Suprapubic skin (tissue), 4 donors: ENCODE results near the gene COL5A1. TPM values are rescaled to one million over a fixed set of nuclear protein-coding genes. Genes with fewer than 3 reads are reported as not detected.

Experiments used
- DNase-seq, 2 donors: peaks; one replicate each; pipeline ENCODE4 v3.0.0-alpha.2; 2019; ENCODE audit warnings: low spot score in 2 of 2
- H3K27ac ChIP-seq: fragments of 200-600 bp; sonication (generic); one replicate; pipeline ENCODE4 v1.5.1; 2019
- H3K27me3 ChIP-seq: fragments of 200-600 bp; sonication (generic); one replicate; pipeline ENCODE4 v1.5.1; 2019
- H3K36me3 ChIP-seq: fragments of 200-600 bp; sonication (generic); one replicate; pipeline ENCODE4 v1.5.1; 2019
- H3K4me1 ChIP-seq: fragments of 200-600 bp; sonication (generic); one replicate; pipeline ENCODE4 v1.5.1; 2019
- H3K4me3 ChIP-seq: fragments of 200-600 bp; sonication (generic); one replicate; pipeline ENCODE4 v1.5.1; 2019; ENCODE audit warnings: mild to moderate bottlenecking
- H3K9me3 ChIP-seq: fragments of 200-600 bp; sonication (generic); one replicate; pipeline ENCODE4 v1.5.1; 2019
- EP300 ChIP-seq: sonication (generic); formaldehyde crosslinking; IDR thresholded peaks from one replicate; pipeline ENCODE4 v1.6.1; 2017; ENCODE audit warnings: antibody characterized with exemption
- POLR2A ChIP-seq, 2 donors: fragments of 450-650 bp; IDR thresholded peaks; one replicate each; pipeline ENCODE4 v1.6.1; 2017; ENCODE audit warnings: antibody characterized with exemption in 2 of 2, mild to moderate bottlenecking in 2 of 2, moderate library complexity in 2 of 2
- POLR2AphosphoS5 ChIP-seq, 3 donors: sonication (generic); formaldehyde crosslinking; IDR thresholded peaks; one replicate each; pipeline ENCODE4 v1.6.1; 2017; ENCODE audit warnings: antibody characterized with exemption in 3 of 3
- WGBS: methylation state at CpG from one replicate; pipeline ENCODE4 v1.1.5; 2018; 5-methylcytosine and 5-hydroxymethylcytosine counted together
- total RNA-seq, 4 donors: library from RNA; depleted of rRNA; stranded (reverse); fragments of >200 nt; gene quantifications; one replicate each; pipeline ENCODE4 v1.1.0, GENCODE V29; 2016
- TF ChIP-seq, protein P1 (sequence below), 2 donors: fragments of 200-600 bp in 1 of 2; fragments of 450-650 bp in 1 of 2; sonication (generic) in 1 of 2; IDR thresholded peaks; one replicate each; pipeline ENCODE4 v1.5.1; 2016 to 2019; ENCODE audit warnings: antibody characterized with exemption in 2 of 2, mild to moderate bottlenecking in 1 of 2, moderate library complexity in 1 of 2

Gene COL5A1
- total RNA-seq, 4 donors from 2014 or later, result 8.6 to 16.5 (median 15.4) TPM

DNA sequence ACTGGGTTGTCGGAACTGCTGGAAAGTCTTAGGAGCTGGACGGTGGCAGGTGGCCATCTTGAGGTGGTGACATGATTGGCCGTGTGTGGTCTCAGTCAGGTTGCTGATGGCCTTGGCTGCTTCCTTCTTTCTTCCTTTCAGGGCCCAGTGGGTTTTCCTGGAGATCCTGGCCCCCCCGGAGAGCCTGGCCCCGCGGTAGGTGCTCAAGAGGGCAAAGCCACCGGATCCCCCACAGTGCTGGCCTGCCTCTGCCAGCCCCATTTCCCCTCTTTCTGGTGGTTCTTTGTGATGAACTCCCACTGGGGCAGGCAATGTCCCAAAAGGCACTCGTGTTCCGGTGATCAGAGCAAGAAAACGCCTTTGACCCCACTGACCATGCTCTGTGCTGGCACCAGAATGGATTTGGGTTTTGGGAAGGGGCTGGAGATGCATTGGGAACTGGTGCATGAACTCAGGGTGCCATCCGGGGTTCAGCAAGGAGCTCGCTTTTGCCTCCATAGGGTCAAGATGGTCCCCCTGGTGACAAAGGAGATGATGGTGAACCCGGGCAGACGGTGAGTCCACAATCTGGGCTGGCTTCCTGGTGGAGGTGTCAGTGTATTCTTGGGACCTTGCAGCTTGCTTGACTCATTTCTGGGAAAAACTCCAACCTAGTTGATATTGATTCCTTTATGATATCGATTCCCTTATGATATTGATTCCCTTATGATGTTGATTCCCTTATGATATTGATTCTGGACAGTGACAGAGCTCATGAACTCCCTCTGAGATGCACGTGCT is 174.0 kb downstream of the COL5A1 start:
- H3K27ac ChIP-seq, result no peak overlapping the region
- H3K4me3 ChIP-seq, result no peak overlapping the region
- no peaks in the 10 kb centered on the region for H3K9me3 ChIP-seq
- TF ChIP-seq, protein P1, sequence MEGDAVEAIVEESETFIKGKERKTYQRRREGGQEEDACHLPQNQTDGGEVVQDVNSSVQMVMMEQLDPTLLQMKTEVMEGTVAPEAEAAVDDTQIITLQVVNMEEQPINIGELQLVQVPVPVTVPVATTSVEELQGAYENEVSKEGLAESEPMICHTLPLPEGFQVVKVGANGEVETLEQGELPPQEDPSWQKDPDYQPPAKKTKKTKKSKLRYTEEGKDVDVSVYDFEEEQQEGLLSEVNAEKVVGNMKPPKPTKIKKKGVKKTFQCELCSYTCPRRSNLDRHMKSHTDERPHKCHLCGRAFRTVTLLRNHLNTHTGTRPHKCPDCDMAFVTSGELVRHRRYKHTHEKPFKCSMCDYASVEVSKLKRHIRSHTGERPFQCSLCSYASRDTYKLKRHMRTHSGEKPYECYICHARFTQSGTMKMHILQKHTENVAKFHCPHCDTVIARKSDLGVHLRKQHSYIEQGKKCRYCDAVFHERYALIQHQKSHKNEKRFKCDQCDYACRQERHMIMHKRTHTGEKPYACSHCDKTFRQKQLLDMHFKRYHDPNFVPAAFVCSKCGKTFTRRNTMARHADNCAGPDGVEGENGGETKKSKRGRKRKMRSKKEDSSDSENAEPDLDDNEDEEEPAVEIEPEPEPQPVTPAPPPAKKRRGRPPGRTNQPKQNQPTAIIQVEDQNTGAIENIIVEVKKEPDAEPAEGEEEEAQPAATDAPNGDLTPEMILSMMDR (IDR thresholded peaks at IDR 0.05), result no peak
- TF ChIP-seq EP300 (no peak), POLR2A (IDR thresholded peaks at IDR 0.05) (no peak), POLR2AphosphoS5 (IDR thresholded peaks at IDR 0.05) (no peak)
- peaks cover 8% of the 10 kb centered on the region for H3K4me1 ChIP-seq
- H3K27me3 ChIP-seq, result no peaks in the 10 kb centered on the region
- WGBS, result 90% methylated on average over 10 of the region's 16 CpGs
- peaks cover 54% of the 10 kb centered on the region for H3K36me3 ChIP-seq
- no peak for DNase-seq

DNA sequence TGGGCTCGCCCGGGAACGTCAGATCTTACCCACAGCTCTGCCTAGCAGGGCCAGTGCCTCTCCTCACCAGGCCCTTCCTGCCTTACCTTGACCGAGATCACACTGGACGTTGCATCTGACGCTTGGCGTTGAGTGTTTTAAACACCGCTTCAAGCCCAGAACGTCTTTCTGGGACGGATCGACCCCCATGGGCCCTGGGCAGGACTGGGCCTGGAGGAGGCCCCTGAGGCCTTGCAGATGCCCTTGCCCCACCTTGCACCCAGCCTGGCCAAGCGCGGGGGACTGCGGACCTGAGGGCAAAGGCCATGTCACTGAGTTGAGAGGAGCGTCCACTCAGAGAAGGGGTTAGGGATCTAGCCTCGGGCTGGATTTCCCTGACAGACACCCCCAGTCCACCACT is 174.7 kb downstream of the COL5A1 start:
- Histone ChIP-seq H3K27me3 (no peaks in the 10 kb centered on the region), H3K4me1 (peaks cover 6% of the 10 kb centered on the region), H3K36me3 (peaks cover 56% of the 10 kb centered on the region), H3K27ac (no peak overlapping the region), H3K9me3 (no peaks in the 10 kb centered on the region), H3K4me3 (no peak overlapping the region)
- WGBS, result 94% methylated on average over 8 of the region's 16 CpGs
- no peak for TF ChIP-seq EP300
- no peak for TF ChIP-seq POLR2AphosphoS5 (IDR thresholded peaks at IDR 0.05)
- no peak for TF ChIP-seq POLR2A (IDR thresholded peaks at IDR 0.05)
- TF ChIP-seq, protein P1 (IDR thresholded peaks at IDR 0.05), result no peak
- no peak for DNase-seq

DNA sequence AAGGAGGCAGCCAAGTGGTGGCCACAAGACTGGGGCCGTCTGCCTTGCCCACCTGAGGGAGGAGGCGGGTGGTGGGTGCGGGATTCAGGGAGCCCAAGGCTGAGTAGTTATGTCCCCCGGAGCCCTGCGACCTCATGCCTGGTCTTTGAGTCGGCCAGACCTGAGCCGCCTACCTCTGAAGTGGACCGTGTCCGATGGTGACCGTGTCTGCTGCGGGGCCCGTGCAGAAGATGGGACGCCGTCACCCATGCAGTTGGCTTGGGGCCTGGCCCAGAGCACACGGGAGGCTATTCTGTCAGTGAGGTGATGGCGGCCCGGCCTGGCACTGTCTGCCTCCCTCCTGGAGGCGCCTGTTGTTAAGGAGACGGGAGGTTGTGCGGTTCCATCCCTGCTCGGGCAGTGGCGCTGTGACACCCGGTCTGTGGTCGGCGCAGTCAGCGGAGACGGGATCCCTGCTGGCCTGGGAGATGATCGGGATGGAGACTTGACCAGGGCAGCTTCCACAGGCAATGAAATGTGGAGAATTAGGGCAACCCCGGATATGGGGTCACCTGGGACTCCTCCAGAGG is 176.5 kb downstream of the COL5A1 start:
- Histone ChIP-seq H3K27ac (no peak overlapping the region), H3K4me1 (peaks cover 2% of the 10 kb centered on the region)
- 93% methylated on average over 23 of the region's 29 CpGs for WGBS

DNA sequence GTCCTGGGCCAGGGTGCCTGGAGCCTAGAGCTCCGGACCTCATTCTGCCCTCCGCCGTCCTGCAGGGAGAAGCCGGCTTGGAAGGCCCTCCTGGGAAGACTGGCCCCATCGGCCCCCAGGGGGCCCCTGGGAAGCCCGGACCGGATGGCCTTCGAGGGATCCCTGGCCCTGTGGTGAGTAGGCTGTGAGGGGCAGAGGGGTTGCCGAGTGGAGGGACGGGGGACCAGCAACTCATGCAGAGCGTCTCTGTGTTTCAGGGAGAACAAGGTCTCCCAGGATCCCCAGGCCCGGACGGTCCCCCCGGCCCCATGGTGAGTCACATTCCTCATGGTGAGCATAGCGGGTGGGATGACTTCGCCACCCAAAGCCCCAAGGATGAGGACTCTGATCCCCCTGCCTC is 177.0 kb downstream of the COL5A1 start:
- no CpG with 5 or more reads among the region's 16 CpGs for WGBS
- no peak for TF ChIP-seq EP300
- TF ChIP-seq POLR2AphosphoS5 (IDR thresholded peaks at IDR 0.05), result no peak
- no peak for TF ChIP-seq POLR2A (IDR thresholded peaks at IDR 0.05)
- TF ChIP-seq, protein P1 (IDR thresholded peaks at IDR 0.05), result no peak
- Histone ChIP-seq H3K9me3 (no peaks in the 10 kb centered on the region), H3K27me3 (no peaks in the 10 kb centered on the region), H3K4me1 (peaks cover 2% of the 10 kb centered on the region), H3K27ac (no peak overlapping the region), H3K4me3 (no peak overlapping the region), H3K36me3 (peaks cover 66% of the 10 kb centered on the region)
- DNase-seq, result no peak

More for the DNA sequence above, 176.5 kb downstream of the COL5A1 start:
- no peaks in the 10 kb centered on the region for H3K9me3 ChIP-seq
- no peak for TF ChIP-seq POLR2A (IDR thresholded peaks at IDR 0.05)
- no peak for TF ChIP-seq POLR2AphosphoS5 (IDR thresholded peaks at IDR 0.05)
- TF ChIP-seq, protein P1 (IDR thresholded peaks at IDR 0.05), result no peak
- no peak for TF ChIP-seq EP300
- peaks cover 66% of the 10 kb centered on the region for H3K36me3 ChIP-seq
- DNase-seq, result no peak
- H3K27me3 ChIP-seq, result no peaks in the 10 kb centered on the region
- H3K4me3 ChIP-seq, result no peak overlapping the region

DNA sequence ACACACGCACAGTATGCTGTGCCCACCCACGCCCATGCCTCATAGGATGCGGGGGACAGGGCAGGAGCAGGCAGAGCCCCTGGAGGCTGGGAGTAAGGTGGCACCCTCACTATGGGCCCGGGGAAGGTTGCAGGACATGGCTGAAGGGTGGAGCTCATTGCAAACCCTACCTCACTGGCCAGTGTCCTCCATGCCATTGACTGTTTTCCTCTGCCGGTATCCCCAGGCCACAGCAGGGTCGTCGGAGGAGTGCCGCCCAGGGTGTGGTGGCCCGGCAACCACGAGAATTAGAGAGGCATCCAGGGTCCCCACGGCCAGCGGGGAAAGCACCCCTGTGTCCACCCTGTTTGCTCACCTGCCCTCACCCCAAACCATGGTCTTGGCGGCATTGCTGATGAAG is 179.3 kb downstream of the COL5A1 start:
- Histone ChIP-seq H3K9me3 (no peaks in the 10 kb centered on the region), H3K4me1 (no peaks in the 10 kb centered on the region), H3K36me3 (peaks cover 72% of the 10 kb centered on the region), H3K27me3 (no peaks in the 10 kb centered on the region), H3K4me3 (no peak overlapping the region), H3K27ac (no peak overlapping the region)
- no peak for DNase-seq
- TF ChIP-seq POLR2AphosphoS5 (IDR thresholded peaks at IDR 0.05), result no peak
- no peak for TF ChIP-seq EP300
- no peak for TF ChIP-seq POLR2A (IDR thresholded peaks at IDR 0.05)
- TF ChIP-seq, protein P1 (IDR thresholded peaks at IDR 0.05), result no peak
- 94% methylated on average over 8 of the region's 13 CpGs for whole genome bisulfite sequencing
